Measurements from ENCODE around the gene RUVBL1. TPM values are rescaled to one million over a fixed set of nuclear protein-coding genes. Genes with fewer than 3 reads are reported as not detected.

Gene RUVBL1
- total RNA-seq, 4 donors from 2014 or later: 9.7 to 38.4 (median 16.6) TPM

DNA sequence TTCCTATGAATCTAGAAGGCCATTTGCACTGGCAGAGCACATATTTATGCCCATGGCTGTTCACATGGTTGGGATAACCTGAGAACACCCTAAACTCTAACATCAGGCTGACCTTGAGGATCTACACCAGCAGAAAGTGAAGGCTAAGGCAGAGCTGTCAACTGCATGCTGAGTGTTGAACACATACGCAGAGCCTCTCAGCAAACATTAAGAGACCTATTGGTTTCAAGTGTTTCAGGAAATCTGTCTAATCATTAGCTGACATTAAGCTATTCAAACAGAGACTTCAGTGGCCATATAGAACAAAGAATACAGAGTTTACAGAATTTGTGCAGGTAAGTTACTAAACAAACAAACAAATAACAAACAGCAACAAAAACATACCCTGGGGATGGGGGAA, 87.5 kb downstream of the RUVBL1 start:
- Histone ChIP-seq H3K4me1 (no peaks in the 10 kb centered on the region), H3K9me3 (no peaks in the 10 kb centered on the region), H3K36me3 (no peaks in the 10 kb centered on the region), H3K27ac (no peak overlapping the region), H3K27me3 (no peaks in the 10 kb centered on the region), H3K4me3 (no peak overlapping the region)
- TF ChIP-seq, protein P1, sequence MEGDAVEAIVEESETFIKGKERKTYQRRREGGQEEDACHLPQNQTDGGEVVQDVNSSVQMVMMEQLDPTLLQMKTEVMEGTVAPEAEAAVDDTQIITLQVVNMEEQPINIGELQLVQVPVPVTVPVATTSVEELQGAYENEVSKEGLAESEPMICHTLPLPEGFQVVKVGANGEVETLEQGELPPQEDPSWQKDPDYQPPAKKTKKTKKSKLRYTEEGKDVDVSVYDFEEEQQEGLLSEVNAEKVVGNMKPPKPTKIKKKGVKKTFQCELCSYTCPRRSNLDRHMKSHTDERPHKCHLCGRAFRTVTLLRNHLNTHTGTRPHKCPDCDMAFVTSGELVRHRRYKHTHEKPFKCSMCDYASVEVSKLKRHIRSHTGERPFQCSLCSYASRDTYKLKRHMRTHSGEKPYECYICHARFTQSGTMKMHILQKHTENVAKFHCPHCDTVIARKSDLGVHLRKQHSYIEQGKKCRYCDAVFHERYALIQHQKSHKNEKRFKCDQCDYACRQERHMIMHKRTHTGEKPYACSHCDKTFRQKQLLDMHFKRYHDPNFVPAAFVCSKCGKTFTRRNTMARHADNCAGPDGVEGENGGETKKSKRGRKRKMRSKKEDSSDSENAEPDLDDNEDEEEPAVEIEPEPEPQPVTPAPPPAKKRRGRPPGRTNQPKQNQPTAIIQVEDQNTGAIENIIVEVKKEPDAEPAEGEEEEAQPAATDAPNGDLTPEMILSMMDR (IDR thresholded peaks at IDR 0.05): no peak
- TF ChIP-seq POLR2A (IDR thresholded peaks at IDR 0.05): no peak
- DNase-seq: no peak
- intact Hi-C loops (cut with DNase I; ENCODE audit: low total_unique reads): no loop called here

DNA sequence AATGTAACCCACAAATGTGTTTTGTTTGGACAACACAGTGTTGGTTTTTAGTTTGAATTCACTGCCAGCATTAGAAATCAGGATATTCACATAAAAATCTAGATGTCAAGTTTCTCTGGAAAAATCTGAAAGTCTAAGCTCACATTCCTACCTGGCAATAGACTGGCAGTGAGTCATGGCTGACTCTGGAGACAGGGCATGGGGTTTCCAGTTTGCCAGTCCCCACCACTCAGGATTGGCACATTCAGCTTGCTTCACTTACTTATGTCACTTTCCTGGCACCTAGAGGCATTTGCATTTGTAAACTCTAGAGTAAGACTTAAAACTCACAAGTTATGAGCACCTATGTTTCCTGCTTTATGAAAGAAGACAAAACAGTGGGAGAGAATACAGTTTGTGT, 90.5 kb downstream of the RUVBL1 start:
- Histone ChIP-seq H3K9me3 (no peaks in the 10 kb centered on the region), H3K27me3 (no peaks in the 10 kb centered on the region), H3K4me3 (no peak overlapping the region), H3K27ac (no peak overlapping the region), H3K36me3 (no peaks in the 10 kb centered on the region), H3K4me1 (no peaks in the 10 kb centered on the region)
- TF ChIP-seq, protein P1 (IDR thresholded peaks at IDR 0.05): no peak
- no peak for TF ChIP-seq POLR2A (IDR thresholded peaks at IDR 0.05)
- DNase-seq: no peak
- intact Hi-C loops (cut with DNase I; ENCODE audit: low total_unique reads): no loop called here

Small RNA genes lying within 50 kb of the gene (small RNA-seq; reads per million reads assigned to genes)
- gene RNU2-37P: 0.24 reads per million
- not detected for gene RNU6-823P

Other genes starting within 250 kb of the RUVBL1 start
- gene KBTBD12, start 208.6 kb downstream of the RUVBL1 start, total RNA-seq: 1 to 10 TPM in 2 of 4 donors, under 1 TPM in 1, not detected in 1; 0.59 to 2.8 (median 2.1) TPM
- gene SEC61A1, start 71.4 kb downstream of the RUVBL1 start, total RNA-seq: 100 to 1,000 TPM in 2 of 4 donors, 10 to 100 TPM in 2; 55.9 to 197 (median 116) TPM
- gene EEFSEC, start 29.7 kb upstream of the RUVBL1 start, total RNA-seq: 10 to 100 TPM in 2 of 4 donors, 1 to 10 TPM in 2; 2.9 to 20.0 (median 12.5) TPM

All from uterus (tissue), 4 donors.